Trophoblast cell (in vitro differentiated cells and primary cell): ENCODE data around the gene EMILIN2.

Experiments
- DNase-seq, 2 donors: peaks; one replicate each; pipeline ENCODE4 v3.0.0-alpha.2; 2016
- H2AFZ ChIP-seq: 2 replicates; pipeline ENCODE4 v1.6.1; 2013; ENCODE audit warnings: low read length, moderate library complexity, mild to moderate bottlenecking; ENCODE audit not compliant: insufficient read depth, poor library complexity
- H2AK5ac ChIP-seq: 2 replicates; pipeline ENCODE4 v1.6.1; 2013; ENCODE audit warnings: mild to moderate bottlenecking, low read length
- H2BK120ac ChIP-seq: 2 replicates; pipeline ENCODE4 v1.6.1; 2013; ENCODE audit warnings: low read length, mild to moderate bottlenecking, moderate library complexity; ENCODE audit not compliant: insufficient read depth, poor library complexity
- H2BK12ac ChIP-seq: 2 replicates; pipeline ENCODE4 v1.6.1; 2013; ENCODE audit warnings: mild to moderate bottlenecking, low read length, moderate library complexity
- H2BK5ac ChIP-seq: 2 replicates; pipeline ENCODE4 v1.6.1; 2013; ENCODE audit warnings: low read length, low read depth, moderate library complexity, mild to moderate bottlenecking; ENCODE audit not compliant: poor library complexity
- H3K14ac ChIP-seq: 2 replicates; pipeline ENCODE4 v1.6.1; 2013; ENCODE audit warnings: mild to moderate bottlenecking, low read length
- H3K18ac ChIP-seq: 2 replicates; pipeline ENCODE4 v1.6.1; 2013; ENCODE audit warnings: mild to moderate bottlenecking, low read length
- H3K23ac ChIP-seq: 2 replicates; pipeline ENCODE4 v1.6.1; 2013; ENCODE audit warnings: low read length
- H3K27ac ChIP-seq: 2 replicates; pipeline ENCODE4 v1.5.1; 2013; ENCODE audit warnings: low read depth, mild to moderate bottlenecking, inconsistent platforms, low read length, moderate library complexity
- H3K27me3 ChIP-seq: 2 replicates; pipeline ENCODE4 v1.6.1; 2013; ENCODE audit warnings: inconsistent platforms, mild to moderate bottlenecking, low read length, moderate library complexity; ENCODE audit not compliant: insufficient read depth
- H3K36me3 ChIP-seq, 2 experiments: 1 replicate in 1 of 2; 2 replicates in 1 of 2; pipeline ENCODE4 v1.6.1; 2013; ENCODE audit warnings: low read length in 2 of 2, mild to moderate bottlenecking in 2 of 2, moderate library complexity in 1 of 2; ENCODE audit not compliant: insufficient read depth in 2 of 2, control insufficient read depth in 1 of 2
- H3K4ac ChIP-seq: 2 replicates; pipeline ENCODE4 v1.6.1; 2013; ENCODE audit warnings: low read depth, mild to moderate bottlenecking, low read length, moderate library complexity
- H3K4me1 ChIP-seq, 2 experiments: 1 replicate in 1 of 2; 2 replicates in 1 of 2; pipeline ENCODE4 v1.6.1; 2013; ENCODE audit warnings: low read length in 2 of 2, mild to moderate bottlenecking in 2 of 2, moderate library complexity in 1 of 2; ENCODE audit not compliant: insufficient read depth in 2 of 2, control insufficient read depth in 1 of 2
- H3K4me2 ChIP-seq: 2 replicates; pipeline ENCODE4 v1.6.1; 2013; ENCODE audit warnings: inconsistent platforms, mild to moderate bottlenecking, low read length, moderate library complexity
- H3K4me3 ChIP-seq: 2 replicates; pipeline ENCODE4 v1.5.1; 2013; ENCODE audit warnings: mild to moderate bottlenecking, low read depth, low read length, inconsistent platforms
- H3K79me1 ChIP-seq: one replicate; pipeline ENCODE4 v1.6.1; 2013; ENCODE audit warnings: low read length
- H3K79me2 ChIP-seq: 2 replicates; pipeline ENCODE4 v1.6.1; 2013; ENCODE audit warnings: low read length, mild to moderate bottlenecking; ENCODE audit not compliant: control insufficient read depth, insufficient read depth, poor library complexity
- H3K9ac ChIP-seq: 2 replicates; pipeline ENCODE4 v1.6.1; 2013; ENCODE audit warnings: mild to moderate bottlenecking, low read length
- H3K9me3 ChIP-seq: 2 replicates; pipeline ENCODE4 v1.6.1; 2013; ENCODE audit warnings: low read depth, mild to moderate bottlenecking, control low read depth, inconsistent platforms, low read length; ENCODE audit not compliant: insufficient read depth
- H4K12ac ChIP-seq: 2 replicates; pipeline ENCODE4 v1.6.1; 2013; ENCODE audit warnings: low read depth, mild to moderate bottlenecking, low read length, moderate library complexity
- H4K8ac ChIP-seq: 2 replicates; pipeline ENCODE4 v1.6.1; 2013; ENCODE audit warnings: low read depth, mild to moderate bottlenecking, low read length, moderate library complexity
- H4K91ac ChIP-seq: one replicate; pipeline ENCODE4 v1.6.1; 2013; ENCODE audit warnings: low read depth, mild to moderate bottlenecking, low read length, moderate library complexity
- WGBS: extraction: QIAGEN DNeasy Blood & Tissue Kit; methylation state at CpG from one replicate; pipeline ENCODE4 v1.1.7; 2013; ENCODE audit warnings: missing lambda C conversion rate; ENCODE audit not compliant: insufficient read length, insufficient coverage; ENCODE audit errors: extremely low coverage; 5-methylcytosine and 5-hydroxymethylcytosine counted together

Gene EMILIN2

DNA sequence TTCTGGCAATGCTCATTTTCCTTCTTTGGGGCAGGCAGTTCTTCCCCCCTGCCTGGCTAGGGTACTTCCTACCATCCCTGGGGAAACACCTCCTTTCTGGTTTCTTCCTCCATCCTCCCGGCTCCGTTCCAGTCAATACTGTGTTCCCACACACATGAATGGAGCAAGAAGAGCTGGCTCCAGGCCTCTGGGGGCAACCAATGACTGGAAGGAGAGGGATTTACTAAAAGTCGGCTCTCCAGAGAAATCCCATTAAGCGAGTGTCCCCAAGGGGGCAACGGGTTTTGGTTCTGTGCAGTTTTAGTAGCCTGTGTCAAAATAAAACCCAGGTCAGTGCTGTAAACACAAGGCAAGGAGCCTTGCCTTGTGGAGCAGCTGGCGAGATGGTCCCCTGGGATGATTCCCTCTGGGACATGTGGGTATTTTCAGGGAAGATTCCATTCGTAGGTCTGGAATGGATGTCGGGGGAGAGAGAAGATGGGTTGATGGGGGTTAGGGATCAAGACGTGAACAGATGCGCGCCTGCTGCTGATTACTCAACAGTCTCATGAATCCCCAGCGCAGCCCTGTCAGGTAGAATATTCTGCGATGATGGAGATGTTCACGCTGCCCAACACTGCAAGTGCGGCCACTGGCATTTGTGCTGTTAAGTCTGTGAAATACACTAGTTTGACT, 32.0 kb downstream of the EMILIN2 start:
- no peak overlapping the region for H2BK12ac ChIP-seq
- H3K4me3 ChIP-seq = no peak overlapping the region
- H4K12ac ChIP-seq = no peak overlapping the region
- H3K14ac ChIP-seq = no peak overlapping the region
- no peak overlapping the region for H2BK5ac ChIP-seq
- no peak for DNase-seq
- H4K8ac ChIP-seq = no peak overlapping the region
- H4K91ac ChIP-seq = no peak overlapping the region
- peaks cover 1% of the 10 kb centered on the region for H3K9me3 ChIP-seq
- no peak overlapping the region for H2BK120ac ChIP-seq
- no peak overlapping the region for H2AFZ ChIP-seq
- no CpG with 5 or more reads among the region's 15 CpGs for WGBS
- H3K4me1 ChIP-seq = peaks cover 2 to 9% of the 10 kb centered on the region in 2 experiments
- no peak overlapping the region for H3K18ac ChIP-seq
- no peak overlapping the region for H3K9ac ChIP-seq
- no peak overlapping the region for H3K4ac ChIP-seq
- H3K36me3 ChIP-seq = no peaks in the 10 kb centered on the region
- H2AK5ac ChIP-seq = no peak overlapping the region
- no peak overlapping the region for H3K4me2 ChIP-seq
- no peaks in the 10 kb centered on the region for H3K27me3 ChIP-seq
- no peak overlapping the region for H3K23ac ChIP-seq
- no peak overlapping the region for H3K27ac ChIP-seq
- no peaks in the 10 kb centered on the region for H3K79me1 ChIP-seq
- peaks cover 1% of the 10 kb centered on the region for H3K79me2 ChIP-seq

DNA sequence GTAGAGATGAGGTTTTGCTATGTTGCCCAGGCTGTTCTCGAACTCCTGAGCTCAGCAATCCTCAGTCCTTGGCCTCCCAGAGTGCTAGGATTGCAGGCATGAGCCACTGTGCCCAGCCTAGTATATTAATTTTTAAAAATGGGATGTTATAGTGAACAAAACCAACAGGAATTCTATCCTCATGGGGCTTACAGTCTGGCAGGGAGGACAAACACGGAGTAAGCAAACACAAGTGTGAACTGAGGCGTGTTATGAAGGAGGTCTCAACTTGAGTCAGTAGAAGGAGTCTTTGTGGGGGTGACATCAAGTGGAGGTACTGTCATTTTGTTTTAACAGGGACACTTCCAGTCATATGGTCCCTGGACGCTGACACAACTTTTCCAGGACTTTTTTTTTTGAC, 33.1 kb downstream of the EMILIN2 start:
- peaks cover 1% of the 10 kb centered on the region for H3K9me3 ChIP-seq
- no peak overlapping the region for H4K91ac ChIP-seq
- H3K79me2 ChIP-seq = peaks cover under 1% of the 10 kb centered on the region
- H3K18ac ChIP-seq = no peak overlapping the region
- H3K14ac ChIP-seq = no peak overlapping the region
- DNase-seq = no peak
- no peaks in the 10 kb centered on the region for H3K27me3 ChIP-seq
- H3K4me1 ChIP-seq = peaks cover 2 to 9% of the 10 kb centered on the region in 2 experiments
- no peak overlapping the region for H3K4ac ChIP-seq
- H3K4me3 ChIP-seq = no peak overlapping the region
- no peak overlapping the region for H2BK120ac ChIP-seq
- H3K27ac ChIP-seq = no peak overlapping the region
- no peak overlapping the region for H2BK12ac ChIP-seq
- no peak overlapping the region for H4K12ac ChIP-seq
- H4K8ac ChIP-seq = no peak overlapping the region
- H3K9ac ChIP-seq = no peak overlapping the region
- no peak overlapping the region for H2AFZ ChIP-seq
- H2AK5ac ChIP-seq = no peak overlapping the region
- WGBS = no CpG with 5 or more reads among the region's 4 CpGs
- no peaks in the 10 kb centered on the region for H3K36me3 ChIP-seq
- H2BK5ac ChIP-seq = no peak overlapping the region
- no peak overlapping the region for H3K4me2 ChIP-seq
- H3K79me1 ChIP-seq = no peaks in the 10 kb centered on the region
- H3K23ac ChIP-seq = no peak overlapping the region

DNA sequence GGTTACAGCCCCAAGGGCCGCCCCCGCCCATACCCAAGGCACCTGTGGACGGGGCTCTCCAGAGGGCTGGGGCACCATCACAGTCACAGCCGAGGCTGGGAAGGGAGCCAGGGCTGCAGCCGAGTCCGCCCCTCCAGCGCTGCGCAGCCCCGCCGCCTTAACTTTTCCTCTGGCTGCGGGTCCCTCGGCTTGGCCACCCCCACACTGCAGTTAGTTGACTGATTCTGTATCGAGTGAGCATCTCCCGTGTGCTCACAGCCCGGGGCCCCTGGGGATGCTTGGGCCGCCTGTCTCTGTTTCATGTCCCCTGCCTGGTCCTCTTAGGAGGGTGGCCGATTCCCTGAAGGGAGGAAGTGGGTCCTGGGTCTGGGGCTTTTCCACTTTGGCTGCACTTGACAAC, 33.7 kb downstream of the EMILIN2 start:
- Histone ChIP-seq H2AFZ (no peak overlapping the region), H4K8ac (no peak overlapping the region), H4K12ac (no peak overlapping the region), H3K9me3 (no peaks in the 10 kb centered on the region), H2BK5ac (peak overlapping the region; percentile 24), H2AK5ac (no peak overlapping the region), H3K27me3 (no peaks in the 10 kb centered on the region), H3K79me2 (no peaks in the 10 kb centered on the region), H4K91ac (peak overlapping the region; percentile 11), H3K4me3 (no peak overlapping the region), H3K36me3 (no peaks in the 10 kb centered on the region), H3K4ac (no peak overlapping the region), H2BK12ac (no peak overlapping the region), H3K23ac (no peak overlapping the region), H3K4me2 (no peak overlapping the region), H2BK120ac (peak overlapping the region; percentile 11), H3K14ac (peak overlapping the region; percentile 44), H3K4me1 (peaks cover 0 to 7% of the 10 kb centered on the region in 2 experiments), H3K18ac (peak overlapping the region; percentile 55), H3K79me1 (no peaks in the 10 kb centered on the region), H3K9ac (no peak overlapping the region), H3K27ac (no peak overlapping the region)
- no CpG with 5 or more reads among the region's 17 CpGs for WGBS
- DNase-seq = no peak

DNA sequence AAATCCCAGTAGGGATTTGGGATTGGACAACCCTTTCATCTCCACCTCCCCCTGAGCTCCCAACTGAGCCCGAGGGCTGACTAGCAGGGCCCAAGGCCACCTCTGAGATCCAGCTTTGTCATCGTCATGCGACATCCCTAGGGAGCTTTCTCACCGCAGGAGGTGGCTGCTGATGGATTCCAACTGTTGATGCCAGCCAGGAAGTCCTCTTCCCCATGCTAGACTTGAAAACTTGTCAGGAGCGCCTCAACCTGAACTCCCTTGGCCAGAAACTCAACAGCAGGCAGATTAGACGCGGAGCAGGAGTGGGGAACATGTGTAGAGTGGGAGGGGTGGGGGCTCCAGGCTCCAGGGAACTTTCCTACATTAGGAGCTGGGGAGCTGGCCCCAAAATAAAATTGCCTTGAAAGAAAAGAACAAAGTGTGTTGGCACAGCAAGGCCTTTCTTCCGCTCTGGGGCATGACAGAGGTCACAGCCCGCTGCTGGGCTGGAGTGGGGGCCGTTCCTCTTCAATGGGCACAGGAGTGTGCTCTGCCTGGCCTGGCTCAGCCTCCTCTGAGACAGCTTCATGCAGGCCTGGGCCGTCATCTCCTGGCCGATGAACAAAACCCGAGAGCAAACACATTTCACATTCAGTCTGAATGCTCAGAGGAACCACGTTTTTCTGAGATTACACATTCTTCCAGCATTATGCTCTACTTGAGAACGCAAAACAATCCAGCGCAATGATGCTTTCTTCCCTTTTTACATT, 34.5 kb downstream of the EMILIN2 start:
- WGBS = no CpG with 5 or more reads among the region's 16 CpGs
- H4K91ac ChIP-seq = no peak overlapping the region

More for the DNA sequence above, 34.5 kb downstream of the EMILIN2 start:
- Histone ChIP-seq H3K9ac (no peak overlapping the region), H4K12ac (no peak overlapping the region), H3K36me3 (no peaks in the 10 kb centered on the region), H3K18ac (no peak overlapping the region), H3K27me3 (no peaks in the 10 kb centered on the region), H3K79me1 (no peaks in the 10 kb centered on the region), H2BK12ac (no peak overlapping the region), H2AFZ (no peak overlapping the region), H3K14ac (no peak overlapping the region), H3K4me1 (peaks cover 0 to 7% of the 10 kb centered on the region in 2 experiments), H2BK120ac (no peak overlapping the region), H2AK5ac (no peak overlapping the region), H3K23ac (no peak overlapping the region), H3K79me2 (no peaks in the 10 kb centered on the region), H3K4me2 (no peak overlapping the region), H3K9me3 (no peaks in the 10 kb centered on the region), H2BK5ac (no peak overlapping the region), H3K4me3 (no peak overlapping the region), H4K8ac (no peak overlapping the region), H3K4ac (no peak overlapping the region), H3K27ac (no peak overlapping the region)
- peak in 1 of 2 donors; percentile 58 for DNase-seq
